Osteocyte (in vitro differentiated cells): ENCODE results near the gene DUSP18. TPM values are rescaled to one million over a fixed set of nuclear protein-coding genes. Genes with fewer than 3 reads are reported as not detected.
"Not testable (repeated sequence)": the region's sequence is repeated elsewhere in the genome, so short reads cannot be mapped to it uniquely, and the experiment has no call there.

Source experiments
- DNase-seq: peaks from one replicate; pipeline ENCODE4 v3.0.0; 2021; ENCODE audit warnings: mixed read lengths; ENCODE audit not compliant: unreplicated experiment; ENCODE audit errors: extremely low spot score
- H3K27ac Mint-ChIP-seq: one replicate; pipeline ENCODE4 v1.8.0; 2021; ENCODE audit warnings: mild to moderate bottlenecking, mixed read lengths; ENCODE audit not compliant: unreplicated experiment
- H3K27me3 Mint-ChIP-seq: one replicate; pipeline ENCODE4 v1.8.0; 2021; ENCODE audit warnings: mixed read lengths; ENCODE audit not compliant: unreplicated experiment
- H3K36me3 Mint-ChIP-seq: one replicate; pipeline ENCODE4 v1.8.0; 2021; ENCODE audit warnings: mixed read lengths; ENCODE audit not compliant: unreplicated experiment
- H3K4me1 Mint-ChIP-seq: one replicate; pipeline ENCODE4 v1.8.0; 2021; ENCODE audit warnings: mixed read lengths; ENCODE audit not compliant: unreplicated experiment
- H3K4me3 Mint-ChIP-seq: one replicate; pipeline ENCODE4 v1.8.0; 2021; ENCODE audit warnings: mild to moderate bottlenecking, moderate library complexity, mixed read lengths; ENCODE audit not compliant: unreplicated experiment
- H3K9me3 Mint-ChIP-seq: one replicate; pipeline ENCODE4 v1.8.0; 2021; ENCODE audit warnings: mixed read lengths; ENCODE audit not compliant: unreplicated experiment
- CTCF ChIP-seq: fragments of 200-600 bp; sonication (generic); IDR thresholded peaks from 2 replicates; pipeline ENCODE4 v1.5.0; 2021; ENCODE audit warnings: antibody characterized with exemption, mild to moderate bottlenecking, moderate library complexity
- long read RNA-seq: library from polyadenylated mRNA; unstranded; transcript quantifications from one replicate; pipeline ENCODE4 v2.0.0, GENCODE V29; 2021
- total RNA-seq: library from RNA; stranded (reverse); gene quantifications from 2 replicates; pipeline ENCODE4 v1.2.1, GENCODE V29; 2021

The DUSP18 gene
- 10.7 and 11.2 TPM in 2 replicates for total RNA-seq
- long read RNA-seq, transcript DUSP18-201 (2 exons, 2,479 nt), result major isoform, 27 of 36 reads
- long read RNA-seq, partial matches to known transcripts, result 0 of 36 reads
- long read RNA-seq, other reads (novel, unspliced or antisense), result 6 of 36 reads

- TF ChIP-seq CTCF, result peak; percentile 36
- Mint-ChIP-seq H3K9me3 (no peaks in the 10 kb centered on the region), H3K4me1 (peaks cover 14% of the 10 kb centered on the region), H3K27me3 (no peaks in the 10 kb centered on the region), H3K36me3 (peaks cover 15% of the 10 kb centered on the region), H3K27ac (peak within 1 kb of the TSS; percentile 89), H3K4me3 (peak within 1 kb of the TSS; percentile 98)
- peak; percentile 98 for DNase-seq
Measured at GRCh38 chr22:30667494-30668385, at the start of gene DUSP18. TSS of gene DUSP18 (minus strand) at chr22:30667875. CDS start at chr22:30664003, 3,872 bp downstream.

- no peaks in the 10 kb centered on the region for H3K36me3 Mint-ChIP-seq
- DNase-seq, result no peak
- no peak overlapping the region for H3K4me3 Mint-ChIP-seq
- H3K27ac Mint-ChIP-seq, result no peak overlapping the region
- no peak for TF ChIP-seq CTCF
- no peaks in the 10 kb centered on the region for H3K27me3 Mint-ChIP-seq
- H3K9me3 Mint-ChIP-seq, result peaks cover 4% of the 10 kb centered on the region
- H3K4me1 Mint-ChIP-seq, result peaks cover 14% of the 10 kb centered on the region
Measured at GRCh38 chr22:30714062-30714461, 46.4 kb upstream of the DUSP18 start.

- Mint-ChIP-seq H3K27me3 (no peaks in the 10 kb centered on the region), H3K4me3 (no peak overlapping the region), H3K9me3 (peaks cover 4% of the 10 kb centered on the region), H3K4me1 (peaks cover 4% of the 10 kb centered on the region), H3K27ac (no peak overlapping the region), H3K36me3 (no peaks in the 10 kb centered on the region)
- TF ChIP-seq CTCF, result no peak
- DNase-seq, result no peak
Measured at GRCh38 chr22:30712094-30712493, 44.4 kb upstream of the DUSP18 start.

GRCh38 chr22:30709980-30710379, 42.3 kb upstream of the DUSP18 start:
- not testable (repeated sequence) for H3K4me1 Mint-ChIP-seq, H3K36me3 Mint-ChIP-seq, DNase-seq, H3K4me3 Mint-ChIP-seq, H3K9me3 Mint-ChIP-seq, H3K27me3 Mint-ChIP-seq, H3K27ac Mint-ChIP-seq

- H3K27ac Mint-ChIP-seq, result no peak overlapping the region
- no peak overlapping the region for H3K4me3 Mint-ChIP-seq
- no peak for DNase-seq
- no peaks in the 10 kb centered on the region for H3K27me3 Mint-ChIP-seq
- peaks cover 4% of the 10 kb centered on the region for H3K9me3 Mint-ChIP-seq
- H3K4me1 Mint-ChIP-seq, result no peaks in the 10 kb centered on the region
- H3K36me3 Mint-ChIP-seq, result no peaks in the 10 kb centered on the region
- TF ChIP-seq CTCF, result no peak
Measured at GRCh38 chr22:30705710-30706651, 38.3 kb upstream of the DUSP18 start.
